PC-9 (cell line): Measurements from ENCODE around the gene NCMAP.

Experiments
- CTCF ChIP-seq: fragments of 200-600 bp; sonication (generic); conservative IDR thresholded peaks from 2 replicates; pipeline ENCODE4 v1.6.1; 2017; ENCODE audit warnings: mixed run types, antibody characterized with exemption, mild to moderate bottlenecking, moderate library complexity
- EZH2 ChIP-seq: fragments of 200-600 bp; sonication (generic); IDR thresholded peaks from 2 replicates; pipeline ENCODE4 v1.8.0; 2017; ENCODE audit warnings: antibody characterized with exemption, low read depth

- no peak for TF ChIP-seq CTCF
- TF ChIP-seq EZH2 = no peak
These were observed 100.2 kb downstream of the NCMAP start for GRCh38 chr1:24656046-24656445.
